HL-60 (cell line): Measurements from ENCODE around the gene DKKL1.

Experiments used
- POLR2AphosphoS5 ChIP-seq: IDR thresholded peaks from 2 replicates; pipeline ENCODE4 v1.6.1; 2012; ENCODE audit warnings: low read depth
- TF ChIP-seq, protein P1 (sequence below): IDR thresholded peaks from one replicate; pipeline ENCODE4 v1.5.1; 2011; ENCODE audit warnings: low read length, control low read depth, inconsistent platforms; ENCODE audit not compliant: insufficient read depth

DNA sequence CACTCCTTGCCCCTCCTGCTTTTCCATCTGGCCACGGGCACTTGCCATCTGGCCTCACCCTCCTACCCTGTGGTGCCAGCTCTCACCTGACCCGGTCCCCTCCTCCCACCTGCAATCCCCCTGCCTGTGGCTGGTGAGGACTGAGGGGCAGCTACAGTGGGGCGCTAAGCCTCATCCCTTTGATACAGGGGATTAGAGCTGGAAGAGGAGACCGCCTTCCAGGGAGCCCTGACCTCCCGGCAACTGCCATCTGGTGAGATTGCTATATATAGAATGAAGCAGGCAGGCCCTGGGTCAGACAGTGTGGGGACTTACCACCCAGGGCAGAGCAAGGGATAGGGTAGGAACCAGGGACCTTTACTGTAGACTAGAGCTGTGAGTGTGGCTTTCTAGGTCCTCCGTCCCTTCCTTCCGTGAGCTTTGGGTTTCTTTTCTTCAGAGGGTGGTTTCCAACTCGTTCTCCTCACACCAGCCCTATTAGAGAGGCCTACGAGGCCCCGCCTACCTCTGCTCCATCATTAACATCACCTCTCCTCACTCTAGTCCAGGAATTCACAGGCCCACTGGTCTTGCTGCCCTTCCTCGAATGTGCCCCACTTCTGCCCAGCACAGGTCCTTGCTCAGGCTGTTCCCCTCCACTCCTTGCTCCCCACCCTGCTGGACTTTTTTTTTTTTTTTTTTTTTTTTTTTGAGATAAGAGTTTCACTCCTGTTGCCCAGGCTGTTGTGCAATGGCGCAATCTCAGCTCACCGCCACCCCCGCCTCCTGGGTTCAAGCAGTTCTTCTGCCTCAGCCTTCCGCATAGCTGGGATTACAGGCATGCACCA lies 32.1 kb downstream of the DKKL1 start:
- TF ChIP-seq POLR2AphosphoS5, result no peak
- TF ChIP-seq, protein P1, sequence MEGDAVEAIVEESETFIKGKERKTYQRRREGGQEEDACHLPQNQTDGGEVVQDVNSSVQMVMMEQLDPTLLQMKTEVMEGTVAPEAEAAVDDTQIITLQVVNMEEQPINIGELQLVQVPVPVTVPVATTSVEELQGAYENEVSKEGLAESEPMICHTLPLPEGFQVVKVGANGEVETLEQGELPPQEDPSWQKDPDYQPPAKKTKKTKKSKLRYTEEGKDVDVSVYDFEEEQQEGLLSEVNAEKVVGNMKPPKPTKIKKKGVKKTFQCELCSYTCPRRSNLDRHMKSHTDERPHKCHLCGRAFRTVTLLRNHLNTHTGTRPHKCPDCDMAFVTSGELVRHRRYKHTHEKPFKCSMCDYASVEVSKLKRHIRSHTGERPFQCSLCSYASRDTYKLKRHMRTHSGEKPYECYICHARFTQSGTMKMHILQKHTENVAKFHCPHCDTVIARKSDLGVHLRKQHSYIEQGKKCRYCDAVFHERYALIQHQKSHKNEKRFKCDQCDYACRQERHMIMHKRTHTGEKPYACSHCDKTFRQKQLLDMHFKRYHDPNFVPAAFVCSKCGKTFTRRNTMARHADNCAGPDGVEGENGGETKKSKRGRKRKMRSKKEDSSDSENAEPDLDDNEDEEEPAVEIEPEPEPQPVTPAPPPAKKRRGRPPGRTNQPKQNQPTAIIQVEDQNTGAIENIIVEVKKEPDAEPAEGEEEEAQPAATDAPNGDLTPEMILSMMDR, result no peak
